Measurements from ENCODE around the gene PROX2.

PROX2 gene, protein sequence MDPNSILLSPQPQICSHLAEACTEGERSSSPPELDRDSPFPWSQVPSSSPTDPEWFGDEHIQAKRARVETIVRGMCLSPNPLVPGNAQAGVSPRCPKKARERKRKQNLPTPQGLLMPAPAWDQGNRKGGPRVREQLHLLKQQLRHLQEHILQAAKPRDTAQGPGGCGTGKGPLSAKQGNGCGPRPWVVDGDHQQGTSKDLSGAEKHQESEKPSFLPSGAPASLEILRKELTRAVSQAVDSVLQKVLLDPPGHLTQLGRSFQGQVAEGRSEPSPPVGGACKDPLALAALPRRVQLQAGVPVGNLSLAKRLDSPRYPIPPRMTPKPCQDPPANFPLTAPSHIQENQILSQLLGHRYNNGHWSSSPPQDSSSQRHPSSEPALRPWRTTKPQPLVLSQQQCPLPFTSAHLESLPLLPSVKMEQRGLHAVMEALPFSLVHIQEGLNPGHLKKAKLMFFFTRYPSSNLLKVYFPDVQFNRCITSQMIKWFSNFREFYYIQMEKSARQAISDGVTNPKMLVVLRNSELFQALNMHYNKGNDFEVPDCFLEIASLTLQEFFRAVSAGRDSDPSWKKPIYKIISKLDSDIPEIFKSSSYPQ

DNA sequence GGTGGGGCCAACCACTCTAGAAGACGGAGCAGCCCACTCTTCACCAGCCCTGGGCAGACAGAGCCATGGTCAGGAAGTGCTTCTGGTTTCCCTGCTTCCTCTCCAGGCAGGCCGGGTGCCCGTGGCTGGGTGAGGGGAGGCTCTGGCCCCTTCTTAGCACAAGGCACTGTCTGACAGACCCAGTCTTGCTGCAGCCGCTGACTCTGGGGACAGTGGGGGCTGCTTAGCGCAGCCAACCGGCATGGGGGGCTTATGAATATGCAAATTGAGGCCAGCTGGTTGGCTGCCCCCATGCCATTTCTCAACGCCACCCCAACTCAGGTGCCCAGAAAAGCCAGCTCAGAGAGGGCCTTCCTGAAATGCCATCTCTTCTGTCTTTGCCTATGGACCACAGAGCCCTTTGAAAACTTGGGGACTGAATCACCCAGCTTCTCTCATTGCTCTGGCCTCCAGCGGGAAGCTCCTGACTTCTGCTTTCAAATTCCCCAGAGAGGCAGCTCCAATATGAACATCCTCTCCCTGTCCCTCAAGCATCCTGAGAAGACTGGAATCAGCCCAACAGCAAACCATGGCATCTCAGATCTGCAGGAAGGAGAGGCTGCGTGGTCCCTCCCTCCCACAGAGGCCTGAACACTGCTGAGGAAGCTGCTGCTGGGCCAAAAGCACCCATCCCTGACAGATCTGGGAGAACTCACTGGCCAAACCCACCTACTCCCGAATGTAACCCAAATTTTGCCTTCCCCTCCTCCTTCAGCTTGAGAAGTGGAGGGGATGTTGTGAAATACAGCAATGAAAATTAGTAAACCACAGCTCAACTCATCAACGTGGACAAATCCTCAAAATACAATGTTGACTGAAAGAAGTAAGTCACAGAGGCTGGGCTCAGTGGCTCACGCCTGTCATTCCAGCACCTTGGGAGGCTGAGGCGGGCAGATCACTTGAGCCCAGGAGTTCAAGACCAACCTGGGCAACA is at the start of gene PROX2:
TSS of gene PROX2 (minus strand) at position 205 of the 973 bp plus-strand sequence. CDS start 12,311 bp downstream, outside the sequence.
- no peak for DNase-seq (ENCODE audit: low spot score)

DNA sequence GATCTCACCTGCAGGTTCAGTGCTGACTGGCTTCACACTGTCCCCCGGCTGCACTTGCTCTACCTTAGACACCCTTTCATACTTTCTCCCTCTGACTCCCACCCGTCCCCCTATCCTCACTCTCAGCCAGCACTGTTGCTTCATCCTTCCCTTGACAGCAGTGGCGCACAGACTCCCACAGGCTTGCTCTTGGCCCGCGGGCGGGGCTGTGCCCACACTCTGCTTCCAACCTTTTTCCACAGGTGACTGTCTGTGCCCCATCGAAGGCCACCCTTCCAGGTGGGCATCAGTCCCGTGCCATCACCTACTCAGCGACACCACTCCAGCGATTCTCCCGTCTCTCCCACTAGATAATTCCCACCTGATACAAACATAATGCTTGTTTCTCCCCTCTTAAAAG is 48.1 kb upstream of the PROX2 start:
- no peak for DNase-seq (ENCODE audit: low spot score)

DNA sequence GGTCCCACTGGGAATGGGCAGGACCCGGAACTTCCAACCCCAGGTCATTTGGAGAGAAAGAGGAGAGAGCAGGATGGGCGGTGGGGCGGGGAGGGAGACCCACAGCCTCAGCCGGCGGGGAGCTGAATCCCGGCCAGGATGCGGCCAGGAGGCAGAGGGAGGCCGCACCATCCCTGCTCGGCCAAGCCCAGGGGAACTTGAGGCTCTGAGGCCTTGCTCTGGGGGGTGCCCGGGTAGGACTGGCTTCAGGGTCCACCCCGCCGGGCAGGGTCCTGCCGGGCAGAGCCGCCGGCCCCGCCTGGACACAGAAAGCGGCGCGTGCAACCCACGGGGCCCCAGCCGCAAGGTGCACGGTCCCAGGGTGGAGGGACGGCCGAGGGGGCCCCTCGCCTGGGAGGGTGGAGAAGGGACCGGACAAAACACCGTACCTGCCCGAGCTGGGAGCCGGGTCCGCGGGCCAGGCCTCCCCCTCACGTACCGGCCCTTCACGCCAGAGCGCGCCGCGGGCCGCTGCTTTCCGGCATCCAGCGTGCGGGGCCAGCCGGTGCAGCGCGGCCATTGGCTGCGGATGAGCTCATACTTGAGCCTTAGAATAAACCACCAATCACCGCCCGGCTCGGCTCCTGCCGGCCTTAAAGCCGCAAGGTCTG is 46.9 kb upstream of the PROX2 start, which contains the start of gene RPS6KL1:
TSS of gene RPS6KL1 (minus strand) at position 509 of the 650 bp plus-strand sequence. CDS start 1,719 bp downstream, outside the sequence.
- peak; percentile 86 for DNase-seq (ENCODE audit: low spot score)

DNA sequence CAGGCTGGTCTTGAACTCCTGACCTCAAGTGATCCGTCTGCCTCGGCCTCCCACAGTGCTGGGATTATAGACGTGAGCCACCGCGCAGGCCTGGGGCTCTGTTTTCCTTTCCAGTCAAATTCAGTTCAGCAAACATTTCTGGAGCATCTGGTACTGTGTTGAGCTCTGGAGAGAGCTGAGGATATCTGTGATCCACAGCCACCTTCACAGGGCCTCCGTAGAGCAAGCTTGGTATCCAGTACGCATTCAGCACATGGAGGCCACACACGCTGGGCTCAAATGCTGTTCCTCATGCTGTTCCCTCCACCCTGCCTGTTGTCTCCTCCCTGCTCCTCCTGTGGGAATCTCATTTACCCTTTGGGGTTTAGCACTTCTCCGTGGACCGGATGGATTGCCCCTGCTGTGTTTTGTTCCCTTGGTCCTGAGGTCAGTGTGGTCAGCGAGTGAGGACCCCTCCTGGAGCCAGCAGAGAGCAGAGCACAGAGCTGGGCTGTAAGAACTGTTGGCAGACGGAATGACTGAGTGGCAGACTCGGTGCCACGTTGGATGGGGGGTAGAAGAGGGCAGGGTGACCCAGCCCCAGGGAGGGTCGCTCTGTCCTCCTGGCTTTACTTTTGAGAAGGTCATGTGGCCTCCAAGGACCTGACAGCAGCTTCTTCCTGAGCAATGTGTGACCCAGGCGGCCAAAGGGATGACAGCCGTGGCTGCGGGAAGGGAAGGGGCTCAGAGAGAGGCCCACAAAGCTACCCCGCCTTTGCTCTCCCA is 46.2 kb upstream of the PROX2 start:
- DNase-seq (ENCODE audit: low spot score) = no peak

DNA sequence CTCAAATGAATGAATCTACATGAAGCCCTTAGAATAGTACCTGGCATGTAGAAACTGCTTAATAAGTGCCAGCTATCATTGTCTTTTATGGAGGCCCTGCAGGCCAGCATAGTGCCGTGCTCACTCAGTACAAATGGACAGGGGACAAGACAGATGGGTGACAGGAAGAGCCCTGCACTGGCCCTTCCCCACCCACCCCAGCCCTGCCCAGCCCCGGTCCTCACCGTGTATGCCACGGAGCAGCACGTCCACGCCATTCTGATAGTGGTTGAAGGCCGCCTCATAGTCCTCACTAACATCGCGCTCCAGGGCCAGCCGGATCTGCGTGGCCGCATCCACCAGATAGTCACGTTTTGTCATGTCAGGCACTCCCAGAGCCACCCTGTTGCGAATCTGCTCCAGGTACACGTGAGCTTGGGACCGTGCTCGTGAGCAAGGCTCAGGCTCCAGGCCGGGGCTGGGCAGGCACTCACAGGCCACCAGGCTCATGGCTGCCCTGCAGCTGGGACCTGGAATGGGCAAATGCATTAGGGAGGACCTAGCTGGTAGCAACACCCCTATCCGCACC is 45.2 kb upstream of the PROX2 start:
- DNase-seq (ENCODE audit: low spot score) = no peak

DNA sequence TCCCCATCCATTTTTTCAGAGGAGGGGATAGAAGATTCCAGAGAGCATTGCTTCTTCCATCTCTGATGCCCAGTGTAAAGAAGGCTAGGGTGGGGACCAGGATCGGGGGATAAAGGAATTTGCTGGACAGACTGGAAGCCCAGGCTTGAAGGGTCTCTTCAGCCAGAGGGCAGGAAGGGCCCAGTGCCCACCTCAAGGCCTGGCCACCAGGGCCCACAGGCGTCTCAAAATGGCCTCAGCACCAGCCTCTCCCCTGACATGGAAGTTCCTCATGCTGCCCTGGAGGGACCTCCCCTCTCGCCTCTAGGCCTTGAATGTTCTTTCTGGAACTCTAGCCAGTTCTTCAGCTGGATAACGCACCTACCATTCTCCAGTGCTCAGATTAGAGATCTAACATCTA is 44.3 kb upstream of the PROX2 start:
- no peak for DNase-seq (ENCODE audit: low spot score)

DNA sequence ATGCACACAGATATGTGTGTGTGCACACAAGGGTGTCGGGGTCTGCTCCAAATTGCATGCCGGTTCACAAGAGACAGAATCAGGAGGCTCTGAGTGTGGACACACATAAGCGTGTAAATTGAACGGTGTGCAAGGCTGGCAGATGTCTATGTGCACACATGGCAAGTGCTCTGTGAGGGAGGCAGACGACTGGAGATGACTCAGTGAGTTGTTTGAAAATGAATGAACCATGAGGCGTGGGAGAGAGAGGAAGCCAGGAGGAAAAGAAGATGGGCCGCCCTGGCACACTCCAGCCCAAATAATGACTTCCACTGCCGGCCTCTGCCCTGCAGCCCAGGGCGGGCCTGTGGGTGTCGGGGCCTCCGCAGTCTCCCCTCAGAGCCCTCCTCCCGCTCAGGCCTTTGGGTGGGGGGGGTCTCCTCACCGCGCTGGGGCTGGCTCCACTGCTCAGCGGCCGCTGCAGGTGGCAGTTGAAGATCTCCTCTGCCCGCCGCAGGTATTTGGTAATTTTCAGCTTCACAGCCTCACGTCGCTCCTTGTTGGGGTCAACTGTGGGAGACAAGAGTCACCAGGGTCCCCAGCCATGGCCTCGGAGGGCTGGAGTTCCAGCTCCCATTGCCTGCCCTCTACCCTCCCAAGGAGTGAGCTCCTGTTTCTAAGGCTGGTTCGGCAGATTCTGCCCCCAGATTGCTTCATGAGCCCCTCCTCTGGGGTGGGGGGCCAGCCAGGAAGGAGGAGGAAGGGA is 43.6 kb upstream of the PROX2 start:
- DNase-seq (ENCODE audit: low spot score) = peak; percentile 16

DNA sequence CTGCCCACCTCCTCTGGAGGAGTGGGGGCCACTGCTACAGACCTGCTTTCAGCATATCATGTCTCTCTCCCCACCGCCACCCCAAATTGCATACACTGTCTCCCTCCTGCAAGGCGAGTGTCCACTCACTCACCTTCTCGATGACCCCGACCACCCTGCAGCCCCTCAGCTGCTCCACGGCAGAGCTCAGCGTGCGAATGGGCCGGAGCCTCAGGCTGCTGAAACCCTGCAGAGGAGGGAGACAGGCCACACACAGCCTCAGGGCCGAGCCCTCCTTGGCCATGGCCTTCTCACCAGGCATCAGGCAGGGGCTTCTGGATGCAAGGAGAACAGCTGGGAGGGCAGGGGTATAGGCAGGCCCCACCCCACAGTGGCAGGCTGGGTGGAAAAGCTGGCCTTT is 42.4 kb upstream of the PROX2 start:
- DNase-seq (ENCODE audit: low spot score) = no peak

DNA sequence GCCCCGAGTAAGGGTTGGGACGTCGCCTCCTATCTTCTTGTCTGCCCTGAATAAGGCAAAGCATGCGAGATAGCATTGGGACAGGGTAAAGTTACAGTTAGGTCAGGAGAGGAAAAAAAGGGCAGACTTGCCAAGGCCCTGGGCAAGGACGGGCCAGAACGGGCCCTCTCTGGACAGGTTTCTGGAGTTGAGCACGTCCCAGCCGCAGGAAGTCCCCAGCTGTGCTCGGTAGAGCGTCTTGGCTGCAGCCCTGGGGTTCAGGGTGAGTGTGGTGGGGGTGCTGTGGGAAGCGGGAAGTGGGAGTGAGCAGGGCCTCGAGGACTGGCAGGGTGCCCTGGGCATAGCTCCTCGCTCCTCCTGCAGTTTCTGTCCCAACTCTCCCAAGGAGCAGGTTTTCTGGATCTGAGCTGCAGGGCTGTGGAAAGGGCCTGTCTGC is 41.7 kb upstream of the PROX2 start:
- no peak for DNase-seq (ENCODE audit: low spot score)

DNA sequence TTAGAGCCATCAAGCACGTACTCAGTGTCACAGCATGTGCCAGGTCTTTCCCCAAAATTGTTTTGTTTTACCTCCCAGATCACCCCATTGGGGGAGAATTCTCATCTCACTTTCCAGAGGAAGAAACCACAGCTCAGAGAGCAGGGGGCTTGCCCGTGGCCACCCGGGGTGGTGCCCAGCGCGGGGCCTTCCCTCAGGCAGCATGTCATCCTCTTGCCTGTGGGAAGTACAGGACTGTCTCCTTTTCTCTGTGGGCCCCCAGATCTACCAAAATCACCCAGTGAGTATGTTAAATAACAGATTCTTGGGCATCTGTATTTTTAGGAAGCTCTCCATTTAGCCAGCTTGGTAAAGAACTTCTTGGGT is 41.2 kb upstream of the PROX2 start:
- no peak for DNase-seq (ENCODE audit: low spot score)

DNA sequence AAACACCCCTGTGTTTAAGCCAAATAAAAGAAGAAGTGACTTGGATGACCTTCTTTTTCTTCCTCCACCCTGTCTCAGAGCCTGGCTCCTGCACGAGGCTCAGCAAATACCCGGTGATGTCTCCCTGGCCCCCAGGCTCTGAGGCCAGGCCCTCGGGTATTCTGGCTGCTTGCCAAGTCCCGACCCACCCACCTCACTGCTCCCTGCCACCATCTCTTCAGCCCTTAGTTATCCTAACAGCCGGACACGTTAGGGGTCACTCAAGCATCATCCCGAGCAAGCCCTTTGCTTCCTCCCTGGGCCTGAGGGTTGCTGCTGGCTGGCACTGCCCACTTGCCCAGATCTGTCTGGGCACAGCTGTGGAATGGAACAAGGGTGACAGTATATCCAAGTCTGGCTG is 39.9 kb upstream of the PROX2 start:
- no peak for DNase-seq (ENCODE audit: low spot score)

DNA sequence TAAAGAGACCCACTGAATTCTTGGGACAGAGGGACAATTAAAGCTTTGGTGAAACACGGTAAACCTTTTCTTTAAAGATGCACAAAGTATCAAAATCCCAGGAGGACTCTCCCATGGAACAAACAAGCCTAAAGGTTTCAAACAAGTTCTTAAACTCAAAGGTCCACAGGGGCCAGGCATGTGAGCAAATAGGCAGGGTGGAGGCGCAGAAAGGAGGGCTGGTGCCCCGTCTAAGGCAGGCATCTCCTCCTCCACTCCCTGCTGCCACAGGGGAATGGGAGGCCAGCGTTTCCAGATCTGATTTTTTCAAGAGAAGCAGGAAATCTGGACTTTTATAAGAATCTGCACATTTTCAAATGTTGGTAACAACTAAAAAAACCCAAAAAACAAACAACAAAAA is 39.5 kb upstream of the PROX2 start:
- no peak for DNase-seq (ENCODE audit: low spot score)

DNA sequence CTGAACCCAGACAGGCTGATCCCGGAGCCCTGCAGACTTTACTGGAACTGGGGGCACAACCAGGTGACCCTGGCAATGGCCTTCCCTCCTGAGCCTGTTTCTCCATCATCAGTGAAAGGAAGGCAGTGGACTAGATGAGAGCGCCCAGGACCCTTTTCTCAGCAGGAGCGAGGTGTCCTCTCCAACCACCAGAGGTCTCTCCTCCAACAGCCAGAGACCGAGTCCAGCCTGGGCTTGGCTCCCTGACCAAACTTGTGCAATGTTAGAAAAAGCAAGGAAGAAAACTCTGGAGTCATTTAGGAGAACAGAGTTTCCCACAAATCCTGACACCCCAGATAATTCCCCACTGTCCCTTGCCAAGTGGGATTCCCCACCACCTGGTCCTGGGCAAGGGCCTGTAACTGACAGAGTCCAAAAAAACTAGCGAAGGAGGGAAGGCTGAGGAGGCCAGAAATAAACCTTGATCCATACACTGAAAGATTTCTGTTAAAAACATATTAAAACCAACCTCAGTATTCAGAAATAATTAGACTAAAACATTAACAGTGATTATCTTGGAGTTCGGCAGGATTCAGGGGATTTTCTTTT is 38.1 kb upstream of the PROX2 start:
- peak; percentile 50 for DNase-seq (ENCODE audit: low spot score)

DNA sequence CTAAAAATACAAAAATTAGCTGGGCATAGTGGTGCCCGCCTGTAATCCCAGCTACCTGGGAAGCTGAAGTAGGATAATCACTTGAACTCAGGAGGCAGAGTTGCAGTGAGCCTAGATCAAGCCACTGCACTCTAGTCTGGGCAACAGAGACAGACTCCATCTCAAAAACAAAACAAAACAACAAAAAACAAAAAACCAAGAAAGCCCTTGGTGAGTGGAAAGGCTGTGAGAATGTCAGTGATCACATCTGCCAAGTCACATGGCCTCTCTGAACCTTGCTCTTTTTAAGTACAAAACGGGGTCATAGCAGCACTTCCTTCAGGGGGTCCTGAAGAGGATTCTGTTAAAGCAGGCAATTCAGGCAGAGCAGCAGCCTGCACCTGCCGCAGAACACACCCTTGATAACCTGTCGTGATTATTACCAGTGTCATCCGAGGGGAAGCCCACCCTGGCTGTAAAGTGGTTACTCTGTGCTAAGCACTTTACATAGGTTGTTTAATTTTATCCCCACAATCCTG is 37.5 kb upstream of the PROX2 start:
- no peak for DNase-seq (ENCODE audit: low spot score)

DNA sequence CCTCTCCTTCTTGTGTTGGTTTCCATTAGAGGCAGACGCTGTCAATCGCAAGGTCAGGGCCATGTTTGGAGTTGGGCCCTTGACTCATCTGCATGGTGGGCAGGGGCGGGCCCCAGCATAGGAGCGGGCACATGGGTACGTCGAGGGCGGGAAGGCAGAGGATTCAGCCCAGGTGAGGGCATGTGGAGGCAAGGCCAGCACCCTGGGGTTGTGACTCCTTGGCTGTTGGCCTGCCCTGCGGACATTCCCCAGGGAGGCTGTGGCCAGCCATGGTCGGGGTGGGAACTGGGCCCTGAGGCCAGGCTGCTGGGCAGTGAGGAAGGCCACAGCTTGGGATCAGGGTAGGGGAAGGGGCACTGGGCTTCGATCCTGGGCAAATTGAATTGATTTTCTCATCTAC is 36.9 kb upstream of the PROX2 start:
- DNase-seq (ENCODE audit: low spot score) = no peak

DNA sequence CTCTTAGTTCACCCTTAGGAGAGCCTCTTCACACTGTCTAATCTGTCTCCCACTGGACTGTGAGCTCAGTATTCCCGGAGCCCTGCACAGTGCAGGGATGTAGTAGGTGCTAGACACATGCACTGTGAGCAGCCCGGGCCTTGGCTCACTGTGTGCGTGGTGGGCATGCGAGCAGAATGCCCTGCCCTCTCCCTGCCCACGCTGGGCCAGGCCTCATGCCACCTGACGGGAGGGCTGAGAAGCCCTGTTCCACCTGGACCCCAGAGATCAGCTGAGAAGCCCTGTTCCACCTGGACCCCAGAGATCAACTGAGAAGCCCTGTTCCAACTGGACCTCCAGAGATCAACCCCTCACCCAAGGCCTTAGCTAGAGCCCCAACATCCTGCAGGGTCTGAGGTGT is 36.2 kb upstream of the PROX2 start:
- no peak for DNase-seq (ENCODE audit: low spot score)

DNA sequence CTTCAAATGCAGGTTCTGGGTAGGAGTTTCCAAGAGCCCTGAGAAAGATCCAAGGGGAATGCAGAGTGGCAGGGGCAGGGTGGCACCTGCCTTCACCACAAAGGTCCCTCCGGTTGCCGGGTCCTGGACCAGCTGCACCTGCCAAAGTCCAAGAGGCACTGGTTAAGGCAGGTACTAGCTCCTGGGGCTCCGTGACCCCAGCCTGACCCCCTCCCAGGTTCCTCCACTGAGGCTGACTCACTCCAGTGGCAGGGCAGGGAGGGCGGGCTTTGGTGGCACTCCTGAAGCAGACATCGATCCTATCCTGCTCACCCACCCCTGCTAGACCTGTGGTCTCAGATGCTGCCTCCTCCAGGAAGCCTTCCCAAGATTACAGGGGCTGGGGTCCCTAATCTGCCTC is 35.8 kb upstream of the PROX2 start:
- DNase-seq (ENCODE audit: low spot score) = no peak

DNA sequence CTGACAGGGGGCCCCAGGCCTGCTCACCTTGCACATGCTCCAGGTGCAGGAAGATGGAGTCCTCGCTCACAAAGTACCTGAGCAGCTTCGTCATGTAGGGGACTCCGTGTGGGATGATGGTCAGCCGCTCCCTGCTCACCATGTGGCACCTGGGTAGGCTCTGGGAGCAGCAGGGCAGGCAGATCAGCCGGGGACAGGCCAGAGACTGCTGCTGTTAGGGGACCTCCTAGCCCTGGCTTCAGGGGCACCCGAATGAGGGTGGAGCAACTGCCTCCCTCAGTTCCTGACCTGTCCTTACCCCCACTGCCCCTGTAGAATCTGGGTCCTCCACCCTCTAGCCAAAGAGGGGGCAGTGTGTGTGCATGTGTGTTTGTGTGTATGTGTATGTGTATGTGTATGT is 35.3 kb upstream of the PROX2 start:
- no peak for DNase-seq (ENCODE audit: low spot score)

DNA sequence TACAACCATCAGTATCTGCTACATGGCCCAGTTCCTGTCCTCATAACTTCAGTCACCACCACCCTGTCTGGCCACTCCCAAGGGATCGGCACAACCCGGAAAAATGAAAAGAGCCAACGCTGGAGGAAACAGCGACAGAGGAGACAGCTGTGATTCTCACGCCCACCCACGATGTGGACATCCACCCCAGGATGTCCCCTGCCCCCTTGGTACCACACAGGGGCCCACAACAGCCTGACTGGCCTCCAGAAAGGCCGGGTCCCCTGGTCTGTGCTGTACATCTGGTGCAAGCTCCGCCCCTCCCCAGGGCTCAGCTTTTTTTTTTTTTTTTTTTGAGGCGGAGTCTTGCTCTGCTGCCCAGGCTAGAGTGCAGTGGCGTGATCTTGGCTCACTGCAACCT is 34.6 kb upstream of the PROX2 start:
- DNase-seq (ENCODE audit: low spot score) = no peak

DNA sequence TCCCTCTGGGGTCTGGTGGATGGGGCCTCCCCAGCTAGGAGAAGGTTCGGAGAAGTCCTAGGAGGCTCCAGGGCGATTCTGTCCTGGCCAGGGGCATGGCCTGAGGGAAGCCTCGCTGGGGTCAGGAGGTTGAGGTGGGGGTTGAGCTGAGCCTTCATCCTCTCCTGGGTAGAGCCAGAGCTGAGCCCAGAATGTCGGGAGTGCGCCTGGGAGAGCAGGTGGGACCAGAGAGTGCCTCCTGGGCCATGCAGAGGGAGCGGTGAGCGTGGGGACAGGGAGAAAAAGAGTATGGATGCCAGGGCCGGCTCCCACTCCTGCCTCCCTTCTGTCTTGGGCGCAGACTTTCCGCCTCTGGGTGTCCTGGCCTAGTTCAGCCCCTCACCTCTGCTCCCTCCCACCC is 34.0 kb upstream of the PROX2 start:
- no peak for DNase-seq (ENCODE audit: low spot score)

Measured in kidney tubule cell (primary cell).